Colon (tissue), 2 donors: Measurements from ENCODE around the gene NDUFS6.
"Not testable (repeated sequence)": the region's sequence is repeated elsewhere in the genome, so short reads cannot be mapped to it uniquely, and the experiment has no call there.

Experiments
- FAIRE-seq: peaks from 2 replicates; lab custom pipeline; 2012; peaks lifted over from hg19 to GRCh38; lab: Jason Lieb, UNC
- donor health status: control.
- donor health status: control.

Gene NDUFS6

DNA sequence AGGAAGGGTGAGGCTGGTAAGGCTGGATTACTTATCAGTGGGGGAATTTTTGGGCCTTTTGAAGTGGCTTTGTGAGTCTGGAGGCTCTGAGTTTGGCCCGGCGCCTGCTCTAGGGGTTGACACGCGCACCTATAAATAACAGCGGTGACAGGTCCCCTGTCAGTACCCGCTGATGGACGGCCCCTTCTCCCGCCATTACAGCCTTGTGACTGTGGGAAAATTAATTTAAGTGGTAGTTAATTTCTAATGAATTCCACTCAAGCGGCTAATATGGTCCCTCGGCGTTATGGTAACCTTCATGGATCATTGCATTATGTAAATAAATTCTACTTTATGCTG lies 18.0 kb upstream of the NDUFS6 start:
- no peak for FAIRE-seq

GRCh38 chr5:1784197-1785050 lies 16.8 kb upstream of the NDUFS6 start:
- no peak for FAIRE-seq

DNA sequence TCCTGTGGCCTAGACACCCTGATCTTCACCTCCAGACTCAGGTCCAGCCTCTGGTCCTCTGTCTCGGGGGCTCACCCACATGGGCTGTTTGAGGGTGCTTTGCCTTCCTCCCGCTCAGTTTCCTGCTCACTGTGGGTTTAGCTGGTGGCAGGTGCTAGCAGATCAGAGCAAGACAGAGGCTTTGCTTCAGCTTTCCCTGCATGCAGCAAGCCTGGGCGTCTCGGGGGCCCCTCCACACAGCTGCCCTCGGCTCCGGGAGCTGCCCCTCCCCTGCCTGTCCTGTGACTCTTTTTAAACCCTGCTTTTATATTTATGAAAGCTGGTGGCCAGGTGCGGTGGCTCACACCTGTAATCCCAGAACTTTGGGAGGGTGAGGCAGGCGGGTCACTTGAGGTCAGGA lies 16.1 kb upstream of the NDUFS6 start:
- no peak for FAIRE-seq

- FAIRE-seq = no peak
These were observed 15.2 kb upstream of the NDUFS6 start for GRCh38 chr5:1785984-1786383.

DNA sequence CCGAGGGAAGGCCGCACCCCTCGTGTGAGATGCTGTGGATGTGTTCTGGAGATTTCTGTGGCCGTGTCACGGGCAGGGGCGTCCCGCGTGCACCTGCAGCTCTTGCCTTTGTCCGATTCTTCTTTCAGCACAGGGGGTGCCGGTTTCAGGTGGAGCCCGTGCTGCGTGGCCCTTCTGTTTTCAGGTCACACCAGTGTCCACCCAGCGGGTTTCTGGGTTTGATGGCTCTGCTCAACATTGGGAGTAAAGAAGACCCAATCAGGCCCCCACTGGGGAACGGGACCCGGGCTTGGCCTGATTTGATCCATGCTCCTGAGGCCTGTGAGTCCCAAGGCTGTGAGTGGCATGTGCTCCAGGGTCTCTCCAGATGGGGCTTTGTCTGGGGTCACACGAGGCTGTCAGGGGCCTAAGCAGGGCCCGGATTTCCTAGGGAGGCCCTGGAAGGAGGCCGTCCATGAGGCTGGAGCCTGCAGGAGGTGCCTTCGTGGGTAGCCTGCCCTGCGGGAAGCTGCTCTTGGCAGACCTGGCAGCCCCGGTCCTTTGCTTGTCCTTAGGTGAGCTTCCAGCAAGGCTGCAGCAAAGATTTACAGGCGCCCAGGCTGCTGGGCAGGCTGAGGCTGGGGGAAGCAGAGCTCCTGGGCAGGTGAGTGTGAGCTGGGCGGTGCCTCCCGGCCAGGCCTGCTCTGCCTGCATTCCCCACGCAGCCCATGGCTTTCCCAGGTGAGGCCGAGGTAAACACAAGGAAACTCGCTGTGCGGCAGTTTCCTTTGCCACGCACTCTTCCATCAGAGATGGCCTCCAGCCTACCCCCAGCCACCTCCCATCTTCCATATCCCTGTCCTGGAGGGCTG lies 14.4 kb upstream of the NDUFS6 start:
- no peak for FAIRE-seq

- FAIRE-seq = no peak
These were observed 13.6 kb upstream of the NDUFS6 start for GRCh38 chr5:1787472-1788047.

DNA sequence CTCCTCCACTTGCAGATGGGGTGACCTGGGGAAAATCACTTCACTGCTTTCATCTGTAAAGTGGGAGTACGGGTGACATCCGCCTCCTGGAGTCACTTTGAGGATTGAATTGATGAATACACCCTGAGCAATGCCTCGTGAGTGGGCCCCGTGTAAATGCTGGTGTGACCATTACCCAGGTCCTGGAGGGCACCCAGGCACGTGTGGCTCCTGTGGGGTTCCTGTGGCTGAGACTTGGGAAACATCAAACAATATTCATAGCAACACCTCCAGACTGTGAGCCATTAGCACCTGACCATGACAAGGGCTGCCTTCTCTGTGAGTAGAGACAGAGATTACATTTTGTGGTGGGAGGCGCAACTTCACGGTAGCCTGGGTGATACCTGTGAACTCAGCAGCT lies 13.0 kb upstream of the NDUFS6 start:
- no peak for FAIRE-seq

DNA sequence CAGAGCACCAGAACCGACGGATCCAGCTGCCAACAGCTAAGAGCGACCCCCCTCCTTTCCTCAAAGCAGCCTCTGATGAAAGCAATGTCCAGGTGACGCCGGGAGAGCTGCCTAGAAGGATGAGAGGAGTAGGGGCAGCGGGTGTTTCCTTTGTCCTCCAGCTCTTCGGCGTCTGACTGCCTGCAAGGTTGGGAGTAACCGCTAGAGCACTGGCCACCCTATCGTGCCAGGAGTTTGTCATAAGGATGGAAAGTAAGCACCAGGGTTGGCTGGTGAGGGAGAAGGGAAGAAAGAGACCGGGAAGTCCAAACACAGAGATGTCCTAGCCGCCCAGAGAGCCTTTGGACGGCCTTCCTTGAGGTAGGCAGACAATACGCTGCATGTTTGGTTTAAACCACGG lies 12.4 kb upstream of the NDUFS6 start:
- FAIRE-seq = no peak

DNA sequence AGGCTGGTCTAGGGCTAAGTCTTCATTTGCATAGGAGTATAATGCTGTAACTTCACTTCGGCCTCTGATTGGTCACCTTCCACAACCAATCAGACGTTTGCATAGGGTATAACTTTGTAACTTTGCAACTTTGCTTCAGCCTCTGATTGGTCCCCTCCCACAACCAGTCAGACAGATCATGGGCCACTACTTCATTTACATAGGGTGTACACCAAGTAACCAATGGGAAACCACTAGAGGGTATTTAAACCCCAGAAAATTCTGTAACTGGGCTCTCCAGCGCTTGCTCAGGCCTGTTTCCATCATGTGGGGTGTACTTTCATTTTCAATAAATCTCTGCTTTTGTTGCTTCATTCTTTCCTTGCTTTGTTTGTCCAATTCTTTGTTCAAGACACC lies 11.8 kb upstream of the NDUFS6 start:
- FAIRE-seq = not testable (repeated sequence)

DNA sequence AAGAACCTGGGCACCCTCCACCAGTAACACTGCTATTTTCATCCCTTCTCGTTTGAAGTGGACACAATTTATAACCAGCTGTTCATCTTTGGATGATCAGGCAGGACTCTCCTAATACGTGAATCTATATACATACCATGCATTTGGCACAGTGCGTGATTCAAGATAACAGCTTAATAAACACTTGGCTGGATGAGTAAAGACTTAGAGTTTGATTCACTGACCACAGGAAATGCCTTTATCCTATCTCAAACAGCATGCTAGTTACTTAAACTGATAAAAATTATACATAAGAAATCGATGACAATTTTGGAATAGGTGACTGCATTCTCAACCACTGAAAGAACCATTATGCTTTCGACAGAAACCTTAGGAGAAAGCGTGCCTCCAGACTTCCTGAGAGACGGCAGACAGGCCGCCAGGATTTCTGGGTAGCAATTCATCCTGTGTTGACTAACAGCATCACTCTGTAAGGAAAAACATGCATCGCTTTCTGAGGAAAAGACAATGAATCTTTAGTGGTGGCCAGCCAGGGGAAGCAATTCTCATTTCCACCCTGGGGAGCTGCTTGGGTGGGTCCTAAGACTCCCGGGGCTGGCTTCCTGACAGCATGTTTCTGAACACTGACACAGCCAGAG lies 11.3 kb upstream of the NDUFS6 start:
- FAIRE-seq = no peak

GRCh38 chr5:1791176-1791575 lies 10.0 kb upstream of the NDUFS6 start:
- FAIRE-seq = no peak

DNA sequence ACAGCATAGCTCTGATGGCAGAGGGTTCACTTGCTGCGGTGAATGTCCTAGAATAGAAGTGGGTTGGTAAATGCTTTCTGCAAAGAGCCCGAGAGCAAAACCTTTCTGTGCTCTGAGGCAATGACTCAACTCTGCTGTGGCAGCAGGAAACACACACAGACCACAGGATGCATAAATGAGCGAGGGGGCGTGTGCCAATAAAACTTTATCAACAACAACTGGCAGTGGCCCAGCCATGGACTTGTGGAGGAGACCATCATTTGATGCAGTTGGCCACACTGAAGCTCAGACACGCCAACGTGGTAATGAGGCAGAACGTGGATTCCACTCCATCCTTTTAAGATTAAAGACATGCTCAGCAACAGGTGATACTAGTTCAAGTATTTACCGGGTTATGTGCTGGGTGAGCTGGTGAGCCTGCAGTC lies 8.4 kb upstream of the NDUFS6 start:
- no peak for FAIRE-seq

- no peak for FAIRE-seq
These were observed 7.9 kb upstream of the NDUFS6 start for GRCh38 chr5:1793301-1793740.

- no peak for FAIRE-seq
These were observed 7.0 kb upstream of the NDUFS6 start for GRCh38 chr5:1793966-1794900.

DNA sequence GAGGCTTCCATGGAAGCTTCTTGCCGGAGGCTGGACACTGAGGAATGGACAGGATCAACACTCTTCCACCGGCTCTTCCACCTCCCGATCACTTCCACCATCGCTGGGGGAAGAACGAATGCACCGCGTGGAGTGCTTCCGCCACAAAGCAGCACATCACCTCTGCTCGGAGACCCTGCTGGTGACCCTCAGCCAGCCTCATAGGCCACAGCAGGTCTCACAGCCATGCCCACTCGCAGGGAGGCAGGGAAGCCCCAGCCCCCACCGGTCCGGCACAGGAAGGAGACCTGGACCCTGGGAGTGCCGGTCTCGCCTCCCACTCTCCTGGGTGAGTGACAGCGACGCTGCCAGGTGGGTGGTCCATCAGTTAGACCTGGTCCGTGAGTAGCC lies 6.3 kb upstream of the NDUFS6 start:
- no peak for FAIRE-seq

DNA sequence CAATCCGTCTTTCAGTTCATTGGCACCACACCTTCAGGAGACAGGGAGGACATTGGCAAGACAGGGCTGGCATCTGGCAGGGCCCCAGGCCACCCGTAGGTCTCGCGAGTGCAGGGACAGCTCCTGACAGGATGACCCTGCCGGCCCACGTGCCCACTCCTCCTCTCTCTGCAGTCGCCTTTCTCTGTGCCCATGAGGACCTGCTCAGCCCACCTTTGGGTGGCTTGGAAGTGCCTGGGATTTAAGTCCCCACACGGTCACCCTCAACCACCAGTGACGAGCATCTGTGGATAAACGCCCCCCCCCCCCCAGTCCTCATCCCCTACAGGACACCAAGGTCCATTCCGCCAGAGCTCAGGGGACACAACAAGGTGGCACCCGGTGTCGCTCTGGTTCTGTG lies 5.7 kb upstream of the NDUFS6 start:
- FAIRE-seq = no peak

GRCh38 chr5:1795931-1796330 lies 5.3 kb upstream of the NDUFS6 start:
- no peak for FAIRE-seq

GRCh38 chr5:1796371-1797102 lies 4.7 kb upstream of the NDUFS6 start:
- FAIRE-seq = no peak

DNA sequence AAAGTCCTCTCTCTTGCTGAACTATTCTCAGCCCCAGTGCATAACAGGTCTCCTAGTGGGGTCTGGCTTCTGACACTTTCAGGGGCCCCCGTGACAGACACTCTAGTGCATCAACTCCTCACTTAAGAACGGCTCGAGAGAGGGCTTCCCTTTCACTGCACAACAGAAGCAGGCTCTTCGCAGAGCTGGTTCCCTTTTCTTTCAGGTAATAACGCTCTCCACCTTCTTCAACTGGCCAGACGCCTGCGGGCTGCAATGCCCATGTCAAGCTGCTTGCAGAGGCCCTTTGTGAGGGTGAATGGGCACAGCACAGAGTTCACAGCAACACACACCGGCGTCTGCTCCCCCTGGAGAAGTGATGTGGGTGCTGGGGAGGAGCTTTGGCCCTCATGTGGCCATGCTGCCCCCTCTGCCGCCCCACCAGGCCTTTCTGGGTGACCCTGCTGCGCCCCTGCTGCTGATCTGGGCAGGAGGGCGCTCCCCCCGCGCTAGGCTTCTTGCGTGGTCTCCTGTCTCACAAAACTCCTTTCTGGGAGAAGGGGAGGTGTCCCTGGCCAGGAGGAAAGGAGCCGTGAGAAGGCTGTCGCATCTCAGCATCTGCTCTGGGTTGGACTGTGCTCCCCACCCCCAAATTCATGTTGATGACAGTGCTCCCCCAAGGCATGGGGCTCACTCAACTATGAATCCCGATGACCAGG lies 4.0 kb upstream of the NDUFS6 start:
- no peak for FAIRE-seq

DNA sequence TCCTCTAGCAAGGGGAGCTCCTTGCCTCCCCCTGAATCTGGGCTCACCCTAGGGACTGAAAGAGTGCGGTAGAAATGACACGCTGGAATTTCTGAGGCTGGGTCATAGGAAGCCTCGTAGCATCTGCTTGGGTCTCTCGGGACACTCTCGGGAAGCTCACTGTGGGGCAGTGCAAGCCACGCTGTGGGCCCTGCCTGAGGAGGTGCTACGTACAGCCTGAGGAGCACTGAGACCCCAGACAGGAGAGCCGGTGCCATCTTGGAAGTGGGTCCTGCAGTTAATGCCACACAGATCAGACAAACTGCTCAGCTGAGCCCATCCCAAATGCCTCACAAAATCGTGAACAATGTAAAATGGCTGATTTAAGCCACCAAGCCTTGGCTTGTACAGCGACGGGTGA lies 3.4 kb upstream of the NDUFS6 start:
- no peak for FAIRE-seq
